Activated CD8-positive, alpha-beta memory T cell treated with anti-CD3 and anti-CD28 coated beads for 36 hours (primary cell): ENCODE results near the gene CCDC85C. TPM values are rescaled to one million over a fixed set of nuclear protein-coding genes. Genes with fewer than 3 reads are reported as not detected.

Experiments used
- CTCF ChIA-PET: fragments of 350-600 bp; sonication (Branson Sonifier 250); formaldehyde crosslinking; loops from one replicate; lab custom pipeline; 2021; ENCODE audit warnings: antibody characterized with exemption; lab: Charles Lee
- POLR2A ChIA-PET: fragments of 350-600 bp; sonication (Branson Sonifier 250); formaldehyde crosslinking; loops from one replicate; lab custom pipeline; 2021; ENCODE audit warnings: antibody characterized with exemption; lab: Charles Lee
- total RNA-seq, 2 experiments: library from RNA; stranded (reverse); gene quantifications; one replicate each; pipeline ENCODE4 v1.2.3, GENCODE V29; 2021

Gene CCDC85C
- total RNA-seq, 2 experiments from 2014 or later = 4.7 to 5.5 TPM

DNA sequence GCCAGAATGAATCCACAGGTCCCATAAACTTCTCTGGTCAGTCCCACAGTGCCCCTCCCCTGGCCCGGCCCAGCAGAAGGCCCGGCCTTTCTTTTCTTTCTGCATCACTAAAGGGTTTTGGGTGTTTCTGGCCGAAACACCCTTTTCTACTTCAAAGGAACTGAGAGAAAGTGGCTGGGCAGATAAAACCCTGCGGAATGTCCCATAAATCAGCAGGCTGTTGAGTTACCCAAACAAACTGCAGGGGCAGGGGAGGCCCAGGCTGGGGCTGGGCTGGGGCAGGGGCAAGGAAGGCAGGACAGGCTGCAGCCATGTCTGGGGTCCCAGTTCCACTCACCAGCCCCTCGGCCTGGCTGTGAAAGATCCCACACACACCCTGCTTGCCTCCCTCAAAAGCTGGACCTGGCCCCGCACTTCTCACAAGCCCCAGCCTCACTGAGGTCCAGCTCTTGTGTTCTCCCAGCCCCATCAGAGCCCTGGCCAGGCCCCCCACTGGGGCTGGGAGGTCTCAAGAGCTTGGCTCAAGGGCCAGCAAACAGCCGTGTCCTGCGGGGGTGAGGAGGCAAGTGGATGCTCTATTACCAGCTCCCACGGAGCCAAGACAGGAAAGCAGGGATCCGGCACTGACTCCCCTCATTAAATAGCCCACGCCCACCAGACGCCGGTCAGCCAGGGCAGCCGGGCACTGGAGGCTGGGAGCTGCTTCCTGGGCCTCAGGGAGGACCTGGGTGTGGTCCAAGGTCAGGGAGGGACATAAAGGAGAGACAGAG, 80.9 kb downstream of the CCDC85C start:
- ChIA-PET POLR2A (no interaction called here), CTCF (interaction anchor here (1.2 kb wide), 1 partner anchor 9 kb away, joined by 3 read pairs; no protein-coding TSS in a partner anchor)

DNA sequence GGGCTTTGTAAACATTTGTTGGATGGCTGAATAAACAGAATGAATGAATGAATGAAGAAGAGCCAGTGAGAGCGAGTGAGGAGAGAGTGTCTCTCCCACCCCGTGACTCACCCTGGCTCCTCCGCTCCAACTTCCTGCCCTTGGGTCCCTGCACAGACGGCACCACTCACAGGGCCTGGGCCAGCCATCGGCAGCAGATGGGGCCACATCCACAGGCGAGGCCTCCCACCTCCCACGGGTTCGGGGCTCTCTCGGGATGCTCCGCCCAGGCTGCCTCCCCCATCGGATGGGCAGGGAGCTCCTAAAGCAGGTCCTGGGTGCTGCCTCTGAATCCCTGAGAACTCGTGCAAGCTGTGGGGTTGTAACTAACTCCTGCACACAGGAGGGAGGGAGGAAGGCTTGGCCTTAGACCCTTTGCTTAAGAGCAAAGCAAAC, 81.5 kb downstream of the CCDC85C start:
- POLR2A ChIA-PET = no interaction called here
- CTCF ChIA-PET = interaction anchor here (1.2 kb wide), 1 partner anchor 8 kb away, joined by 3 read pairs; no protein-coding TSS in a partner anchor

DNA sequence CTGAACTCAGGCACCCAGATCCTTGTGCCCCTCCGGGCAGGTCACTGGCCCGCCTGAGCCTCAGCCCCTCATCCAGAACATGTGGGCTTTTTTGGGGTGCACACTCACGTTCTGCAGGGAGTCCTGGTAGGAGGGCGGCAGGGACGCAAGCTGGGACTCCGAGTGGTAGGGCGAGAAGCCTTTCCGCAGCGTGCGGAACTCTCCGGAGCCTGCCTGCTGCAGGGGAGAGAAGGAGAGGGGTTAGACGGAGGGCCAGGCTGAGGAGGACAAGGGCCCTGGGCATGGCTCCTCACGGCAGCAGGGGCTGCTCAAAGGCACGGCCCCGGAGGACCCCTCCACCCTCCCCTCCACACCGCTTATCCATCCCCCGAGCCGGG, 82.0 kb downstream of the CCDC85C start:
- ChIA-PET POLR2A (no interaction called here), CTCF (interaction anchor here (0.7 kb wide), 1 partner anchor 425 kb away, joined by 3 read pairs; no protein-coding TSS in a partner anchor)

DNA sequence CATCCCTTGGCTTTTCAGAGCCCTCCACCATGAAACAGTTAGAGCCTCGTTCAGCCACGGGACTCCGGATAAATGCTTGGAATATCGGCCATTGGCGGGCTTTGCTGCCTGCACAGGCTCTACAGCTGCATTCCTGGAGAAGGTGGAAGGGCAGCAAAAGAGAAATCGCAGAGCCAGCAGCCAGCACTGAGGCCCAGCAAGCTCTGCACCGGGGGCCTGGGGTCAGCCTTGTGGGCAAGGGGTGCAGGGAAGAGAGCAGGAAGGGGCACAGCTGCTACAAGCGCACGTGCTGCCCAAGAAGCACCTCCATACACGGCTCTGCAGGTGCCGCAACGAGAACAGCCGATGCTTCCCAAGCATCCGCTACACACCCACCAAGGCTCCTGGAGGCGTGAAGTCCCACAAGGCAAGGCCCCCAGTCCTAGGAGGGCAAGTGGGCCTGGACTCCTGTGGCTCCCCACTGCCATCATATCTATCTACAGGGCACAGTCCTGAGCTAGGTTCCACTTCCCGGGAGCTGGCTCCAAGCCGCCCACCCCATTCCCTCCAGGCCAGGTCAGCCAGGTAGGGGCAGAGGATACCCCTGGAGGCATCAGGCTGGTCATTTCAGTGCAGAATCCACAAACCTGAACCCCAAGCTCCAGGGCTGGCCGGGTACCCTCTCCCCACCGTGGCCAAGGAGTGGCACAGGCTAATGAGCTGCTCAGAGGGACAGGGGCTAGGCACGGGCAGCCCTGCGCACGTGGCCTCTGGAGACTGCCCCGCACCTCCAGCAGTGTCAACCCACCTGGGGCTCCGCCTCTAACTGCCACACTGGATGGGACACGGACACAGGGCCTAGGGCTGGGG, 82.6 kb downstream of the CCDC85C start:
- ChIA-PET CTCF (interaction anchor here (0.7 kb wide), 1 partner anchor 426 kb away, joined by 3 read pairs; no protein-coding TSS in a partner anchor), POLR2A (no interaction called here)

DNA sequence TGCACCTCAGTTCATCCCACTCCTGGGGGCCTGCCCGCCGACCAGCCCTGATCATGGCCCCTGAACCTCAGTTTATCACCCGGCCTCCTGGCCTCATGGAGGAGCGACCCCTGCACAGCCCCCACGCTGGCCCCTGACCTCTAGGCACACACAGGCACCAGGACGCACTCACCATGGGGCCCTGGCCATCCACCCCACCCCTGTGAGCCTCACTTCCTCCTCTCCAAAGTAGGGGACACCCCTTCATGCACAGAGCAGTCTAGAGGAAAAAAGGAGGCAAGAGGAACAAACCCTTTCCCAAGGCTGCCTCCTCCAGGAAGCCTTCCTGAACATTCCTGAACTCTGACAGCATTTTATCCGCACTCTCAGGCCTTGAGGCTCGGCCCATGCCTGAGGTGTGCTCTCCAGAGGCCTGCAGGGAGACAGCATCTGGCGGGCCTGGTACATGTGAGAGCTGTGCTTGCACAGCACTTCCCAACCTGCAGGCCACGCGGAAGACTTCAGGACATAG, 83.4 kb downstream of the CCDC85C start:
- ChIA-PET CTCF (no interaction called here), POLR2A (no interaction called here)

DNA sequence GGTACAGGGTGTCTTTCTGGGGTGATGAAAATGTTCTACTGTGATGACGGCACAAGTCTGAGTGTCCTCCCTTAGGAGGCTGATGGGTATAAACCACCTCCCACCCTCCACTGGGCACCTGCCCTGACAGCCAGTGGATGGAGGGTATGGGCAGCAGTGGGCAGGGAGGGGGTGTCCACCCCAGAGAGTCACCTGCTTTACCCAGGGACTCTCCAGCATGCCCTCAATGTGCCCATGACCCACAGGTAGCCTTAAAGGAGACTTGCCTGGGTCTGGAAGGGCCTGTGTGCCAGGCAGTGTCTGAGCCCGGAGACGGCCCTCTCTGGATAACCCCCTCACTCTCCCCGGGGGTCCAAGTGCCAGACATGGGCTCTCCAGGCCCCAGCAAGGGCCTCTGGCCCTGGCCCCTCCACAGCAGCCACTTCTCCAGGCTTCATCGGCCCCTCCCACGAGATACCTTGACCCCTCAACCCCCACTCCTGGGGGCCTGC, 84.0 kb downstream of the CCDC85C start:
- POLR2A ChIA-PET = no interaction called here
- CTCF ChIA-PET = interaction anchor here (1.3 kb wide), 1 partner anchor 109 kb away, joined by 15 read pairs; no protein-coding TSS in a partner anchor

DNA sequence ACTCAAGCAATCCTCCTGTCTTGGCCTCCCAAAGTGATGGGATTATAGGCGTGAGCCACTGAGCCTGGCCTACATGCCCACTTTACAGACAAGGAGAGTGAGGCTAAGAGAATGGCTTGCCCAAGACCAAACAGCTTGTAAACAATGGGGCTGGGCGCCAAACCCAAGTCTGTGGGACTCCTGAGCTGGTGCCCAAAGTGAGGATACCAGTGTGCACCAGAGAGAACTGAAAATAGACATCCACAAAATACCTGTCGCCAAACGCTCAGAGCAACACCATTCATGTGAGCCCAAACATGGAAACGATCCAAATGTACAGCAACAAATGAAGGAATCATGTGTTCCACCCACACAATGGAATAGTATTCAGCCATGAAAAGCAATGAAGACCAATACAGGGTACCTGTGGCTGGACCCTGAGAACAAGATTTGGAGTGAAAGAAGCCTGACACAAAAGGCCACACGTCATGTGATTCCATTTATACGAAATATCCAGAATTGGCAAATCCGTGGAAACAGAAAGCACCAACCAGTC, 84.6 kb downstream of the CCDC85C start:
- CTCF ChIA-PET = interaction anchor here (0.6 to 1.3 kb wide), 5 partner anchors 30 to 792 kb away, joined by 3 to 15 read pairs (median 3); no protein-coding TSS in a partner anchor
- POLR2A ChIA-PET = no interaction called here

DNA sequence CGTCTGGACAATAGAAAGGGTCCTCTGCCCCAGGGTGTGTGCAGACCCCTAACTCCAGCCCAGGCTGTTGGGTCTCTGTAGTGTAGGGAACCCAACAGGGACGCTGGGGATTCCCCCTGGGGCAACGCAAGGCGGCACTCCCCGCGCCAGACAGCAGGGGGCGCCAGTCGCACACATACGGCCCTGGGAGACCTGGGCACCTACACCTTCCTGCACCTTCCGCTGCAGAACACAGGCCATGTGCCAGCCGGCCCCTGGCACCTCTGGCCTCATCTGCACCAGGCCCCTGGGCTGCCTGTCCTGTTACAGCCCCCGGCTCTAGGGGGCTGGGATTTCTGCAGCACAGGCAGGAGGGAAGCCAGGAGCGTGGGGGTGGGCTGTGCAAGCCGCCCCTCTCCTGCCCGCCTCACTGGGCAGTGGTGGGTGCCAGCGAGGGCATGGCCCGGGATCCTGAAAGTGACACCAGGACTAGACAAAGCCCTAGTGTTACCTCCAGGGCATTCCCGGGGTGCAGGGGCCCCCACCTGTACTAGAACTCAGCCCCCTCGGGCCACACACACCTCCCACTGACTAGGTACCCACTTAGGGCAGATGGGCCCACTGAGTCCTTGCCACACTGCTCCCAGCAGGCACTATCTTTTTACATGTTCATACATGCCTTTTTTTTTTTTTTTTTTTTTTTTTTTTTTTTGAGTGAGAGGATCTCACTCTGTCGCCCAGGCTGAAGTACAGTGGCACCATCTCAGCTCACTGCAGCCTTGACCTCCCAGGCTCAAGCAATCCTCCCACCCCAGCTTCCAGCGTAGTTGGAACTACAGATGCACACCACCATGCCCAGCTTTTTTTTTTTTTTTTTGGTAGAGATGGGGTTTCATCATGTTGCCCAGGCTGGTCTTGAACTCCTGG, 85.3 kb downstream of the CCDC85C start:
- POLR2A ChIA-PET = no interaction called here
- CTCF ChIA-PET = interaction anchor here (0.6 to 1.7 kb wide), 7 partner anchors 9 to 793 kb away, joined by 3 to 15 read pairs (median 3); no protein-coding TSS in a partner anchor

DNA sequence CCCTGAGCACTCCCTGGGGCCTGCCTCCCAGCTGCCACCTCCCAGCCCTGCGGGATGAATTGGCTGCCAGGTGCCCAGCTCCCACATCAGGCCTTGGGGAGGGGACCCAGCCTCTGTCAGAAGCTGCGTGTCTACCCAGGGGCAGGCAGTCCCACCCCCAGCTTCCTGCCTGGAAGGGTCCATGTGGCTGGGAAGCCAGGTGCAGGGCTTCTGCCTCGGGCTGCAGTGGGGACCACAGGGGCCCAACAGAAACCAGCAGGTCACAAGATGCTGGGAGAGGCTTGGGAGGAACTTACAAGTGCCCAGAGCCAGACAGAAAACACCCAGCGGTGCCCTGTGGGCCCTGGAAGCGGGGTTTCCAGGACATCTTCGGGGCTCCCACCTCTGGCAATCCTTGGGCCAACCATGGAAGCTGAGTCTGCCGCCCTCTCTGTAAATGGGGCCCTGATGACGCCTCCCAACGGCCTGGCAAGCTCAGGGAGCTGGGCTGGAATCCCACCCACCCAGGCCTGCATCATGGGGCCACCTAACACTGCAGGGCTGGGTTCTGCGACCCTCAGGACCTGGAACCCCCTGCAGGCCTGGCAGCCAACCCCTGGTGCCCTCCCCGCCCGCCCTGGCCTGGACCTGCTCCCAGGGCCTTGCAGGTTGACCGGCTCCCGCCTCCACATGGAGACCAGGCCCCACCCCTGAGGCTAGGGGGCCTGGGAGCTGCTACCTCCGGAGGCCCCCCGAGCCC, 86.2 kb downstream of the CCDC85C start:
- POLR2A ChIA-PET = no interaction called here
- CTCF ChIA-PET = interaction anchor here (0.6 to 1.7 kb wide), 2 partner anchors 10 to 120 kb away, joined by 3 to 7 read pairs; no protein-coding TSS in a partner anchor

DNA sequence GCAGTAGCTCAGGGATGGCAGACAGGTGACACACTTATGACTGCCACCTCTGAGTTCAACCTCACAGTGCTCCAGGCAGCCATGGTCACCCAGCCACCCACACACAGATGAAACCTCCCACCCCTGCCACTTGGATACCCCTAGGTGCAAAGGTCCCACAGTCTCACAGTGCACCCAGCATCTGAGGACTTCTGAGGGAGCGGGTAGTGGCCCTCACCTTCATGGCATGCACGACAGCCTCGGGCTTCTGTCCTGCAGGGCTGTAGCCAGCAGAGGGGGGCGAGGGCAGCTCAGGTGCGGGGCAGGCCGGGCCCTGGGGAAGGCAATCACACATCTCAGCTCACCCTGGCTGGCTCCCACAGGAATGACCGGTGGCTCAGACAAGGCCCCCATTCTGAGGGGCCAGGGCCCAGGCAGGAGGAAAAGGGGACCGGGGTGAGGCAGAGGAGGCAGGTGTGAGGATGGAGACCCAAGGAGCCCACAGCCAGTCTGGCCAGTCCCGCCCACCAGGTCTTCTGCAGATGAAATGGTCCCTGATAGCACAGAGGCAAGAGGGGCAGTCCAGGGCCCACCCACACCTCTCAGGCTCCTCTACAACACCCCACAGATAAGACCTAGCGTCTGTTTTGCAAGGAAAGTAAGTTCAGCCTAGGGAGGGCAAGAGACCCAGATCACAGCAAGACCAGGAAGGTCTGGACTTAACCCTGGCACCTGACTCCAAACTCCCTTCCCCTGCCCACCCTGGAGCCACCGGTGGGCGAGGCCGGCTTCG, 87.0 kb downstream of the CCDC85C start:
- POLR2A ChIA-PET = no interaction called here
- CTCF ChIA-PET = interaction anchor here (1.7 kb wide), 1 partner anchor 11 kb away, joined by 7 read pairs; no protein-coding TSS in a partner anchor

DNA sequence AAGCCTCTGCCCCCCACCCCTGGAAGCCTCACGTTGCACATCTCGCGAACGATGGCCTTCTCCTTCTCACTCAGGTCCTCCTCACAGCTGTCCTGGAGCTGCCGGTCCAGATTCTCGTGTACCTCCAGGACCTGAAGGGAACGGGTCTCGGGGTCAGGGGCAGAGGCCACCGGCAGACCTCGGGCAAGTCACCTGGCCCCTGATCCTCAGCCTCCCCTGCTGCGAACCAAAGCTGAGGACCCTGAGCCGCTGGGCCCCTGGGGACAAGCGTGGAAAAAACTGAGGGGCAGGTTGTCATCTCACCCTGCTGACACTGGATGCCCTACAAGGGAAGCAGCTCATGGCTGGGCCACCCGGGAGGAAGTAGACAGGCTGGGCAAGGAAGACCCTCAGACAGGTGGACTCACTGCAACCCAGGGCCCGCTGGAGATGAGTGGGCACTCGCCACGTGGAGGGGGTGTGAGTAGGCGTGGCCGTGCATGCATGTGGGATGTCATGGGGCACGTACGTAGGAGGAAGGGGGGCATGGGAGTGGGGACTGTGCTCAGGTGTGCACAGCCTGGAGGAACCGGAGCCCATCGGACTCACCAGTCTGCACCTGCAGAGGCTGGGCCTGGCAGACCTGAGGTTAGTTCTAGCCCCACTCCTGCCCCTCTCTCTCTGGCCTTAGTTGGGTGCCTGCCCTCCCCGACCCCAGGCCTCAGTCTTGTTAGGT, 87.7 kb downstream of the CCDC85C start:
- CTCF ChIA-PET = no interaction called here
- POLR2A ChIA-PET = no interaction called here

DNA sequence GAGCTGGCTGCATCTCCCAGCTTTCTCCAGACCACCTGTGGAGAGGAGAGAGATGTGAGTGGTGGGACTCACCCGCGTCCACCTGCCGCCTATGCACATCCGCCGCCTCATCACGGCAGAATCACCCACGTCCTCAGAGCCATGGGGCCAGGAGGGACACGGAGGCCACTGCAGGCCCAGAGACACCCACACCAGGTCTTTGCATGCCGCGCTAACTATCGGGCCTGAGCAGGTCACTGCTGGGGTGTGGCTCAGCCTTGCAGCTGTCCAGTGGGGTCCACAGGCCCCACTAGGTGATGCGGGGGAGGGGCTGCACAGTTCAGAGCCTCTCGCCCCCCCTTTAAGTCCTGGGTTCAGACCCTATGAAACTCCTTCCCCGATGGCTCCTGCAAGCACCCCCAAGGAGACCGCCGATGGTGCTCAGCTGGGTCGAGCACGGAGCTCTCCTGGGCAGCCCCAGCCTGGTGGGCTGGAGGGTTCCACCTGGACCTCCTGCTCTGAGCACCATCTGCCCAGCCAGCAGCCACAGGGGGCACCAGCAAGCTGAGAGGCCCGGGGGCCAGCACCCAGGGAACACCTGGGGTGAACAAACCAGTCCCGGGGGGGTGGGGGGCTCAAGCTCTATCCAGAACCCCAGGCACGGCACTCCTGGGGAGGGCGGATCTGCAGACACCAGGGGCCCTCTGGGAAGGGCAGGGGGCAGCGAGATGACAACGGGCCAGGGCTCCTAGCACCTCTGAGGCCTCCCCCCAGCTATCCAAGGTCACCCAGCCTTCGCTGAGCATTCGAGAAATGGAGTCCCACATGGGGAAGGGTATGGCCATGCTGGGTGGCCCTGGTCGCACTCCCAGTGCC, 88.5 kb downstream of the CCDC85C start:
- ChIA-PET CTCF (interaction anchor here (0.6 kb wide), 1 partner anchor 77 kb away, joined by 3 read pairs; no protein-coding TSS in a partner anchor), POLR2A (no interaction called here)

DNA sequence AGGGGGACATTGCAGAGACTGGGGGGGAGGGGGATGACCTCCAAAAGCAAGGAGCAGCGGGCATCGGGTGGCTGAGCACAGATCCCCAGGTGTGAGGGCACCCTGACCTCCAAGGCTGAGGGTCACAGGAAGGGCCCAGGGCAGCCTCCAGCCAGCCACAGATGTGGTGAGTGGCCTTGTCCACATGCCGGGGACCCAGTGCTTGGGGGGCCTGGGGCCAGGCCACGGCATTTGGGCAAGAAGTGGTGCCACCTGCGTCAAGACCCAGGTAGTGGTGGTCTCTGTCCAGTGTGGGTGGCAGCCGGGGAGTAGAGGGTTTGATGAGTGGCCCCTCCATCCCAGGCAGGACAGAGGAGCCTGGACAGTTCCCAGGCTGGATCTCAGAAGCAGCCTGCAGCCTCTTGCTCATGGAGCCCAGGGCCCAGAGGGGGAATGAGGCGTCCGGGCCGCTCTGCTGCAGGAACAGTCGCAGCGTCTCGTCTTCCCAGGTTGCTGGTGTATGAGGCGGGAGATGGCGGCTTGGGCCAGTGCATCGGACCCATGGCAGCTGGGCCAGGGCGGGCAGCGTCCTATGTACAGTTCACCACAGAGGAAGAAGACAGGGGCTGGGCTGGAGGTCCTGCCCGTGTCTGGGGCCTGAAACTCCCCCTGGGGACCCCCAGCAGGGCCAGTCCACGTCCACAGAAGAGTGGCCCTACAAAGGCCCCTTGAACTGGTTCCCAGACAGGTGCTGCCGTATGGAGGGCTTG, 89.3 kb downstream of the CCDC85C start:
- CTCF ChIA-PET = interaction anchor here (1.1 kb wide), 1 partner anchor 8 kb away, joined by 3 read pairs; no protein-coding TSS in a partner anchor
- POLR2A ChIA-PET = no interaction called here

DNA sequence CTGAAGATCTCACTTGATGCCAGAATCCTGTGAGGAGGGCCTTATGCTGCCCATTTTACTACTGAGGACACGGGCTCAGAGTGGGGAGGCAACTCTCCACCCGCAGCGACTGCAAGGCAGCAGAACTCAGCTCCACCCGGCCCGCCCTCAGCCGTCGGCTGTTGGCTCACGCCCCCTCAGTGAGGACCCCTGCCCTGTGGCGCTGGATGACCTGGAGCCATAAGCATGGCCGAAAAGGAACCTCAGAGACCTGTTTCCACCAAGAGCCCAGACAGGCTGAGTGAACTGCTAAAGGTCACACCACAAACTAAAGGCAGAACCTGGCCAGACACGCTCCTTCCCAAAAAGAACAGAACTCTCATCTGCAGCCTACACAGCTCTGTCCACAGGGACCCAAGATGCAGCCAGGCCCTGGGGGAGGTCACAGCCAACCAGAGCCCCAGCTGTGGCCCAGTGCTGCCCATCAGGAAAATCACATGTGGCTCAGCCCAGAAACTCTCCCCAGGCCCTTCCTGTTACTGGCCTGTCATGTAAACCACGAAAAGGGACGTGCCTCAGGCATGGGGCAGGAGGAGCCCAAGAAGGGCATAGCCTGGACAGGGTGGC, 90.0 kb downstream of the CCDC85C start:
- CTCF ChIA-PET = interaction anchor here (1.1 kb wide), 1 partner anchor 9 kb away, joined by 3 read pairs; no protein-coding TSS in a partner anchor
- POLR2A ChIA-PET = no interaction called here
